Pons (tissue), 1 donor: ENCODE measurements around the gene LGALS9C.
"Not testable (repeated sequence)": the region's sequence is repeated elsewhere in the genome, so short reads cannot be mapped to it uniquely, and the experiment has no call there.

Experiments
- DNase-seq: peaks from one replicate; pipeline ENCODE4 v3.0.0-alpha.2; 2016; ENCODE audit warnings: low spot score

The LGALS9C gene

GRCh38 chr17:18478977-18479595 is 2.5 kb downstream of the LGALS9C start:
- DNase-seq, result not testable (repeated sequence)

- DNase-seq, result not testable (repeated sequence)
Observed at GRCh38 chr17:18481775-18482174, 5.2 kb downstream of the LGALS9C start.

GRCh38 chr17:18485936-18486464 is 9.4 kb downstream of the LGALS9C start:
- DNase-seq, result not testable (repeated sequence)

GRCh38 chr17:18487633-18488032 is 11.0 kb downstream of the LGALS9C start:
- not testable (repeated sequence) for DNase-seq

- not testable (repeated sequence) for DNase-seq
Observed at GRCh38 chr17:18488622-18489021, 12.0 kb downstream of the LGALS9C start.

GRCh38 chr17:18490016-18490415 is 13.4 kb downstream of the LGALS9C start:
- DNase-seq, result not testable (repeated sequence)

GRCh38 chr17:18492712-18493480 is 16.3 kb downstream of the LGALS9C start:
- not testable (repeated sequence) for DNase-seq

GRCh38 chr17:18494250-18494768 is 17.7 kb downstream of the LGALS9C start:
- not testable (repeated sequence) for DNase-seq

GRCh38 chr17:18497044-18497443 is 20.5 kb downstream of the LGALS9C start:
- not testable (repeated sequence) for DNase-seq

- not testable (repeated sequence) for DNase-seq
Observed at GRCh38 chr17:18499100-18499499, 22.5 kb downstream of the LGALS9C start.

- not testable (repeated sequence) for DNase-seq
Observed at GRCh38 chr17:18499756-18500155, 23.2 kb downstream of the LGALS9C start.

- not testable (repeated sequence) for DNase-seq
Observed at GRCh38 chr17:18500281-18500680, 23.7 kb downstream of the LGALS9C start.

- DNase-seq, result not testable (repeated sequence)
Observed at GRCh38 chr17:18500816-18501215, 24.2 kb downstream of the LGALS9C start.

GRCh38 chr17:18503221-18503620 is 26.6 kb downstream of the LGALS9C start:
- DNase-seq, result not testable (repeated sequence)

GRCh38 chr17:18507729-18508128 is 31.1 kb downstream of the LGALS9C start:
- DNase-seq, result not testable (repeated sequence)

- DNase-seq, result not testable (repeated sequence)
Observed at GRCh38 chr17:18508667-18509066, 32.1 kb downstream of the LGALS9C start.

- not testable (repeated sequence) for DNase-seq
Observed at GRCh38 chr17:18521100-18521499, 44.5 kb downstream of the LGALS9C start.

- DNase-seq, result not testable (repeated sequence)
Observed at GRCh38 chr17:18525015-18525414, 48.4 kb downstream of the LGALS9C start.

GRCh38 chr17:18526168-18526800 is 49.7 kb downstream of the LGALS9C start:
- DNase-seq, result not testable (repeated sequence)

- DNase-seq, result not testable (repeated sequence)
Observed at GRCh38 chr17:18527354-18527753, 50.8 kb downstream of the LGALS9C start.

GRCh38 chr17:18528435-18528834 is 51.8 kb downstream of the LGALS9C start:
- not testable (repeated sequence) for DNase-seq

GRCh38 chr17:18528899-18529500 is 52.4 kb downstream of the LGALS9C start:
- not testable (repeated sequence) for DNase-seq
